Lung (tissue), 12 donors: Measurements from ENCODE around the gene VASH2. TPM values are rescaled to one million over a fixed set of nuclear protein-coding genes. Genes with fewer than 3 reads are reported as not detected.
"Not testable (repeated sequence)": the region's sequence is repeated elsewhere in the genome, so short reads cannot be mapped to it uniquely, and the experiment has no call there.

Experiments
- ATAC-seq: fragments of 200-7000 bp; cut with Tn5 transposase; one replicate; pipeline ENCODE4 v1.9.1; 2020; ENCODE audit warnings: moderate number of reproducible peaks; ENCODE audit not compliant: insufficient read depth, low FRiP score
- DNase-seq, 3 donors: peaks; one replicate each; pipeline ENCODE4 v3.0.0-alpha.2; 2013 to 2017
- H3K27ac ChIP-seq, 2 donors: one replicate each; pipeline ENCODE4 v1.5.1; 2013; ENCODE audit warnings: mild to moderate bottlenecking in 2 of 2, moderate library complexity in 2 of 2, control low read depth in 1 of 2, inconsistent platforms in 1 of 2, low read depth in 1 of 2, low read length in 1 of 2
- H3K27me3 ChIP-seq, 3 donors: one replicate each; pipeline ENCODE4 v1.5.1; 2013; ENCODE audit warnings: low read length in 2 of 3; ENCODE audit not compliant: control insufficient read depth in 3 of 3, insufficient read depth in 3 of 3
- H3K36me3 ChIP-seq, 4 donors: one replicate each; pipeline ENCODE4 v1.5.1; 2013; ENCODE audit warnings: low read length in 4 of 4, mild to moderate bottlenecking in 1 of 4, moderate library complexity in 1 of 4; ENCODE audit not compliant: control insufficient read depth in 4 of 4, insufficient read depth in 4 of 4
- H3K4me1 ChIP-seq, 5 donors: one replicate each; pipeline ENCODE4 v1.5.1; 2013; ENCODE audit warnings: low read length in 5 of 5, mild to moderate bottlenecking in 2 of 5, moderate library complexity in 1 of 5; ENCODE audit not compliant: control insufficient read depth in 5 of 5, insufficient read depth in 5 of 5
- H3K4me3 ChIP-seq: one replicate; pipeline ENCODE4 v1.5.1; 2013; ENCODE audit warnings: mild to moderate bottlenecking, control low read depth, moderate library complexity
- H3K9ac ChIP-seq, 2 donors: one replicate each; pipeline ENCODE4 v1.5.1; 2013; ENCODE audit warnings: low read length in 2 of 2, control low read depth in 1 of 2; ENCODE audit not compliant: insufficient read depth in 1 of 2
- H3K9me3 ChIP-seq, 4 donors: one replicate each; pipeline ENCODE4 v1.5.1; 2013; ENCODE audit warnings: low read length in 3 of 4, mild to moderate bottlenecking in 1 of 4, moderate library complexity in 1 of 4; ENCODE audit not compliant: control insufficient read depth in 4 of 4, insufficient read depth in 3 of 4
- WGBS, 2 donors: extraction: QIAGEN DNeasy Blood & Tissue Kit; methylation state at CpG; one replicate each; pipeline ENCODE4 v1.1.7; 2013; 5-methylcytosine and 5-hydroxymethylcytosine counted together
- polyA plus RNA-seq, 2 donors: library from polyadenylated mRNA; stranded (reverse); fragments of 200-250 nt; gene quantifications; one replicate each; pipeline ENCODE4 v1.2.1, GENCODE V29; 2013
- total RNA-seq, 2 donors: library from RNA; depleted of rRNA in 1 of 2; stranded (reverse); fragments of >200 nt in 1 of 2; gene quantifications; one replicate each; pipeline ENCODE4 v1.2.1, GENCODE V29; 2014 to 2021
- TF ChIP-seq, protein P1 (sequence below): IDR thresholded peaks from 2 replicates; pipeline ENCODE4 v1.5.1; 2012; ENCODE audit warnings: mild to moderate bottlenecking; ENCODE audit errors: control extremely low read depth, extremely low read depth
- donor health status: control.
- donor health status: control.
- donor health status: Bipolar disorder and iron deficiency.
- donor health status: healthy.
- donor health status: DM: yes; HTN: yes; CAD: no.

Gene VASH2
- total and polyA plus RNA-seq, 4 donors = 0.26 to 11.0 (median 1.1) TPM

DNA sequence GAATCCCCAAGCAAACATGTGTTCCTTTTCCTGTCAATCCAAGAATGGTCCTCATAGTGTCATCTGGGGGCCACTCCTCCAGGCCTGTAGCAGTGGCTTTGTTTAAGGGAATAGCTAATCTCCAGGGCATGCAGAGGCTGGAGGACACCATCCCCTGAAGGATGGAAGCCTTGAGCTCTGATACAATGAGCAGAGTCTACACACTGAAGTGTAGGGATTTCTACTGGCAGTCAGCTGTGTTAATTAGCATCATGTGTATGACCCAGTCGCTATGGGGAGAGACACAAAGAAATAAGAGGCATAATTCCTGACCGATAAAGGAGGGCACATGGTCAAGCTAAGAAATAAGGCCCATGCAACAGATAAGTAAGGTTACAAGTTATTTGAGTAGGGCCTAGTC lies 36.2 kb downstream of the VASH2 start:
- Histone ChIP-seq H3K27ac (no peak overlapping the region), H3K9me3 (no peaks in the 10 kb centered on the region), H3K4me1 (peaks cover 0 to 6% (median 0%) of the 10 kb centered on the region in 5 donors), H3K9ac (no peak overlapping the region), H3K4me3 (no peak overlapping the region), H3K27me3 (no peaks in the 10 kb centered on the region), H3K36me3 (peaks cover 0 to 16% (median 8%) of the 10 kb centered on the region in 4 donors)
- ATAC-seq = no peak
- TF ChIP-seq, protein P1, sequence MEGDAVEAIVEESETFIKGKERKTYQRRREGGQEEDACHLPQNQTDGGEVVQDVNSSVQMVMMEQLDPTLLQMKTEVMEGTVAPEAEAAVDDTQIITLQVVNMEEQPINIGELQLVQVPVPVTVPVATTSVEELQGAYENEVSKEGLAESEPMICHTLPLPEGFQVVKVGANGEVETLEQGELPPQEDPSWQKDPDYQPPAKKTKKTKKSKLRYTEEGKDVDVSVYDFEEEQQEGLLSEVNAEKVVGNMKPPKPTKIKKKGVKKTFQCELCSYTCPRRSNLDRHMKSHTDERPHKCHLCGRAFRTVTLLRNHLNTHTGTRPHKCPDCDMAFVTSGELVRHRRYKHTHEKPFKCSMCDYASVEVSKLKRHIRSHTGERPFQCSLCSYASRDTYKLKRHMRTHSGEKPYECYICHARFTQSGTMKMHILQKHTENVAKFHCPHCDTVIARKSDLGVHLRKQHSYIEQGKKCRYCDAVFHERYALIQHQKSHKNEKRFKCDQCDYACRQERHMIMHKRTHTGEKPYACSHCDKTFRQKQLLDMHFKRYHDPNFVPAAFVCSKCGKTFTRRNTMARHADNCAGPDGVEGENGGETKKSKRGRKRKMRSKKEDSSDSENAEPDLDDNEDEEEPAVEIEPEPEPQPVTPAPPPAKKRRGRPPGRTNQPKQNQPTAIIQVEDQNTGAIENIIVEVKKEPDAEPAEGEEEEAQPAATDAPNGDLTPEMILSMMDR = no peak
- no peak for DNase-seq
- WGBS, 2 donors = 91 to 99% methylated on average over 2 of the region's 2 CpGs

DNA sequence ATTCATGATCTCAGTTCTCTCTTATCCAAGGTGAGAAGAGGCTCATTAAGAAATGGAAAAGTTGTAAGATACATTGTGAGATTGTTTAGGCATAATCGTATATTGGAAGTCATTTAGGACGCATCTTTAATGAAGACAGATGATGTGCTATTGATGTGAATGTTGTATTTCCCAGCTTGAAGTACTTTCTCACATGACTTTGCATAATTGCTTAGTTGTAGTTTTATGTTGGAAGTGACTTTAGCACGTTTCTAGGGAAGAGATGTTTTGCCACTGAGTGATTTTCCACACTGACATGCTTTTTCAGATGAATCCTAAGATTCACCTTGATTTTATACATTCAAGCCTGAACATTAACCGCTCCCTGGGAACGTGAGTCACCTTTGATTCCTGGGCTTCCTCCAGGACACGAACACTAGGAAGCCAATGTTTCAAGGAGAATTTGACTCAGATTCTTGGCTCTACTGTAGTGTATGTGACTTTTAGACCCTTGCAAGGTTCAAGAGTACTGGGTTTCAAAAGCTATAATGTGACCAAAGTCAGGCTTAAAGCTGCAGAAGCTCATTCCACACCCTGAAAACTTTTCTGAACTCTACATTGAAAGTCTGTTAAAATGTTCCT lies 37.5 kb downstream of the VASH2 start:
- no peaks in the 10 kb centered on the region for H3K4me1 ChIP-seq
- no peak overlapping the region for H3K27ac ChIP-seq
- no peak overlapping the region for H3K9ac ChIP-seq
- no peaks in the 10 kb centered on the region for H3K9me3 ChIP-seq
- H3K4me3 ChIP-seq = no peak overlapping the region
- DNase-seq (no peak), ATAC-seq (no peak)
- peaks cover 4 to 21% (median 8%) of the 10 kb centered on the region in 4 donors for H3K36me3 ChIP-seq
- TF ChIP-seq, protein P1 = no peak
- WGBS, 2 donors = 71 to 83% methylated on average over 6 of the region's 6 CpGs
- no peaks in the 10 kb centered on the region for H3K27me3 ChIP-seq

DNA sequence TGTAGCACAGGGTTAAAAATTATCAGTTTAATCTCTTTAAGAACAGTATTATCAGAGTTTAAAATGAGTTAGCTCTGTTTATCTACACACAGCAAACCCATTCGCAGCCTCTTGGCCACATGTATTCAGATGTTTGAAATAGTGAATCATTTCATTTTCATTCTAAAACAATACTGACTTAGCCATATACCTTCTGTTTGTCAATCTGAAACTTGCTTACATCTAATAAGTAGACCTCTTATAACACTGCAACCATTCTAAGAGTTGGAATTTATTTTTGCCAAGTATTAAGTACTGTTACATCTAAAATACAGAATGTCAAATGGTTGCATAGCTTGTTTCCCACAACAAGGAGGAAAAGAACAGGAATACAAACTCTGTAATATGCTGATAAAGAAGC lies 39.9 kb downstream of the VASH2 start:
- Histone ChIP-seq H3K4me3 (no peak overlapping the region), H3K4me1 (peaks cover 0 to 4% (median 0%) of the 10 kb centered on the region in 5 donors), H3K27ac (no peak overlapping the region), H3K36me3 (peaks cover 4 to 13% (median 9%) of the 10 kb centered on the region in 4 donors), H3K27me3 (no peaks in the 10 kb centered on the region), H3K9ac (no peak overlapping the region), H3K9me3 (no peaks in the 10 kb centered on the region)
- no peak for DNase-seq
- no peak for ATAC-seq
- TF ChIP-seq, protein P1 = no peak
- WGBS, 2 donors = 29 to 80% methylated on average over 1 of the region's 1 CpG

DNA sequence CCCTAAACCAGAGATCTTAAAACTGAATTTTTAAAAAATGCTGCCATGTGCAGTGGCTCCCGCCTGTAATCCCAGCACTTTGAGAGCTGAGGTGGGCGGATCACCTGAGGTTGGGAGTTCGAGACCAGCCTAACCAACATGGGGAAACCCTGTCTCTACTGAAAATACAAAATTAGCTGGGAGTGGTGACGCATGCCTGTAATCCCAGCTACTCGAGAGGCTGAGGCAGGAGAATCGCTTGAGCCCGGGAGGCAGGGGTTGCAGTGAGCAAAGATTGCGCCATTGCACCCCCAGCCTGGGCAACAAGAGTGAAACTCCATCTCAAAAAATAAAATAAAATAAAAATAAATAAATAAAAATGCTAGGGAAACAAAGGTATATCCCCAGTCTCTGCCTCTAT lies 43.6 kb downstream of the VASH2 start:
- H3K27ac ChIP-seq, H3K27me3 ChIP-seq, H3K9me3 ChIP-seq, H3K4me1 ChIP-seq, H3K9ac ChIP-seq, H3K4me3 ChIP-seq, ATAC-seq, DNase-seq: not testable (repeated sequence)
- H3K36me3 ChIP-seq = peaks cover 9 to 18% (median 11%) of the 10 kb centered on the region in 4 donors
- 96 to 97% methylated on average over 8 of the region's 8 CpGs for WGBS, 2 donors
